ENCODE results near the gene MRPL2.

DNA sequence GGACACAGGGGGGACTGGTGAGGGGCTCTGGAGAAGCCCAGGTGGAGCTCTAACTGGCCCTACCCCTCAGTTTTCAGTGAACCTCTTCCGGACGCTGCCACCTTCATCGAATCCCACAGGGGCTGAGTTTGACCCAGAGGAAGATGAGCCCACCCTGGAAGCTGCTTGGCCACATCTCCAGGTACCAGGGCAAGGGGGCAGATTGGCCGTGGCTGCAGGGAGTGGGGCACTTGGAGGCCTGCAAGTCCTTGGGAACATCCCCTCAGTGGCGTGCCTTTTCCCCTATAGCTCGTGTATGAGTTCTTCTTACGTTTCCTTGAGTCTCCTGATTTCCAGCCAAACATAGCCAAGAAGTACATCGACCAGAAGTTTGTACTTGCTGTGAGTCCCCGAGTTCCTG lies 52.1 kb downstream of the MRPL2 start:
- TF ChIP-seq GATA2 (IDR thresholded peaks at IDR 0.05; ENCODE audit: low read depth, low read length) = no peak
- no peak for TF ChIP-seq GATA3 (IDR thresholded peaks at IDR 0.05; ENCODE audit: low read depth, low read length)
